Activated T-cell treated with anti-CD3 and anti-CD28 coated beads, Interleukin-2, amount 50 U/mL, for 4 hours (primary cell): Measurements from ENCODE around the gene STEAP2. TPM values are rescaled to one million over a fixed set of nuclear protein-coding genes. Genes with fewer than 3 reads are reported as not detected.

Experiments
- ATAC-seq, 2 donors: fragments of 200-7000 bp; cut with Tn5 transposase; one replicate each; pipeline ENCODE4 v1.10.0; 2021
- DNase-seq: peaks from one replicate; pipeline ENCODE4 v3.0.0-alpha.2; 2020
- H3K27me3 Mint-ChIP-seq: one replicate; pipeline ENCODE4 v1.8.0; 2021; ENCODE audit warnings: low read depth, mixed read lengths
- H3K36me3 Mint-ChIP-seq: one replicate; pipeline ENCODE4 v1.8.0; 2022; ENCODE audit warnings: mixed read lengths; ENCODE audit not compliant: insufficient read depth
- H3K4me1 Mint-ChIP-seq: one replicate; pipeline ENCODE4 v1.8.0; 2021; ENCODE audit warnings: low read depth, mixed read lengths
- H3K4me3 Mint-ChIP-seq: one replicate; pipeline ENCODE4 v1.8.0; 2021; ENCODE audit warnings: mild to moderate bottlenecking, moderate library complexity, mixed read lengths
- H3K9me3 Mint-ChIP-seq: one replicate; pipeline ENCODE4 v1.8.0; 2021; ENCODE audit warnings: mixed read lengths
- total RNA-seq, 3 donors: library from RNA; stranded (reverse); gene quantifications; one replicate each; pipeline ENCODE4 v1.2.1, GENCODE V29; 2021

The STEAP2 gene
- total RNA-seq, 3 donors from 2014 or later, result 0.08 to 0.14 TPM; not detected in 1

GRCh38 chr7:90212149-90212495 is 582 bp downstream of the STEAP2 start:
- H3K9me3 Mint-ChIP-seq, result no peaks in the 10 kb centered on the region
- H3K36me3 Mint-ChIP-seq, result no peaks in the 10 kb centered on the region
- DNase-seq (no peak), ATAC-seq (no peak)
- H3K4me3 Mint-ChIP-seq, result no peak overlapping the region
- peaks cover 2% of the 10 kb centered on the region for H3K4me1 Mint-ChIP-seq
- peaks cover 15% of the 10 kb centered on the region for H3K27me3 Mint-ChIP-seq

- Mint-ChIP-seq H3K4me3 (no peak overlapping the region), H3K9me3 (no peaks in the 10 kb centered on the region), H3K27me3 (peaks cover 18% of the 10 kb centered on the region), H3K4me1 (peaks cover 2% of the 10 kb centered on the region), H3K36me3 (no peaks in the 10 kb centered on the region)
- DNase-seq, result no peak
- ATAC-seq, result no peak
Measured at GRCh38 chr7:90213521-90213920, 2.0 kb downstream of the STEAP2 start.

GRCh38 chr7:90216080-90216674 is 4.6 kb downstream of the STEAP2 start:
- Mint-ChIP-seq H3K4me1 (no peaks in the 10 kb centered on the region), H3K36me3 (no peaks in the 10 kb centered on the region), H3K4me3 (no peak overlapping the region), H3K9me3 (no peaks in the 10 kb centered on the region), H3K27me3 (peaks cover 21% of the 10 kb centered on the region)
- no peak for DNase-seq
- ATAC-seq, result no peak

- H3K27me3 Mint-ChIP-seq, result peaks cover 23% of the 10 kb centered on the region
- DNase-seq, result no peak
- no peak overlapping the region for H3K4me3 Mint-ChIP-seq
- no peaks in the 10 kb centered on the region for H3K4me1 Mint-ChIP-seq
- ATAC-seq, result no peak
- H3K36me3 Mint-ChIP-seq, result no peaks in the 10 kb centered on the region
- no peaks in the 10 kb centered on the region for H3K9me3 Mint-ChIP-seq
Measured at GRCh38 chr7:90216771-90217170, 5.2 kb downstream of the STEAP2 start.

- Mint-ChIP-seq H3K4me1 (no peaks in the 10 kb centered on the region), H3K9me3 (no peaks in the 10 kb centered on the region), H3K27me3 (peaks cover 30% of the 10 kb centered on the region), H3K4me3 (no peak overlapping the region), H3K36me3 (no peaks in the 10 kb centered on the region)
- DNase-seq, result no peak
- ATAC-seq, result no peak
Measured at GRCh38 chr7:90222390-90222789, 10.8 kb downstream of the STEAP2 start.

GRCh38 chr7:90222811-90223725 is 11.5 kb downstream of the STEAP2 start:
- peaks cover 28% of the 10 kb centered on the region for H3K27me3 Mint-ChIP-seq
- H3K36me3 Mint-ChIP-seq, result no peaks in the 10 kb centered on the region
- DNase-seq, result no peak
- no peaks in the 10 kb centered on the region for H3K9me3 Mint-ChIP-seq
- no peaks in the 10 kb centered on the region for H3K4me1 Mint-ChIP-seq
- ATAC-seq, result no peak
- no peak overlapping the region for H3K4me3 Mint-ChIP-seq

GRCh38 chr7:90224195-90224594 is 12.7 kb downstream of the STEAP2 start:
- ATAC-seq (no peak), DNase-seq (no peak)
- Mint-ChIP-seq H3K27me3 (peaks cover 32% of the 10 kb centered on the region), H3K36me3 (no peaks in the 10 kb centered on the region), H3K9me3 (no peaks in the 10 kb centered on the region), H3K4me3 (no peak overlapping the region), H3K4me1 (no peaks in the 10 kb centered on the region)

GRCh38 chr7:90225181-90225580 is 13.6 kb downstream of the STEAP2 start:
- Mint-ChIP-seq H3K4me3 (no peak overlapping the region), H3K36me3 (no peaks in the 10 kb centered on the region), H3K9me3 (no peaks in the 10 kb centered on the region), H3K27me3 (peaks cover 29% of the 10 kb centered on the region), H3K4me1 (no peaks in the 10 kb centered on the region)
- DNase-seq (no peak), ATAC-seq (no peak)

GRCh38 chr7:90225601-90226000 is 14.1 kb downstream of the STEAP2 start:
- H3K9me3 Mint-ChIP-seq, result no peaks in the 10 kb centered on the region
- no peaks in the 10 kb centered on the region for H3K4me1 Mint-ChIP-seq
- no peaks in the 10 kb centered on the region for H3K36me3 Mint-ChIP-seq
- ATAC-seq (no peak), DNase-seq (no peak)
- peaks cover 25% of the 10 kb centered on the region for H3K27me3 Mint-ChIP-seq
- H3K4me3 Mint-ChIP-seq, result no peak overlapping the region

GRCh38 chr7:90227259-90227658 is 15.7 kb downstream of the STEAP2 start:
- no peaks in the 10 kb centered on the region for H3K9me3 Mint-ChIP-seq
- H3K4me3 Mint-ChIP-seq, result no peak overlapping the region
- ATAC-seq, result no peak
- DNase-seq, result no peak
- H3K27me3 Mint-ChIP-seq, result peaks cover 18% of the 10 kb centered on the region
- H3K4me1 Mint-ChIP-seq, result no peaks in the 10 kb centered on the region
- H3K36me3 Mint-ChIP-seq, result no peaks in the 10 kb centered on the region

- no peaks in the 10 kb centered on the region for H3K4me1 Mint-ChIP-seq
Measured at GRCh38 chr7:90229682-90230081, 18.1 kb downstream of the STEAP2 start.

GRCh38 chr7:90230834-90231233 is 19.3 kb downstream of the STEAP2 start:
- no peak for ATAC-seq
- Mint-ChIP-seq H3K4me3 (no peak overlapping the region), H3K4me1 (no peaks in the 10 kb centered on the region), H3K9me3 (no peaks in the 10 kb centered on the region), H3K36me3 (no peaks in the 10 kb centered on the region), H3K27me3 (peaks cover 12% of the 10 kb centered on the region)
- DNase-seq, result no peak

More at GRCh38 chr7:90229682-90230081, 18.1 kb downstream of the STEAP2 start:
- Mint-ChIP-seq H3K36me3 (no peaks in the 10 kb centered on the region), H3K4me3 (no peak overlapping the region), H3K9me3 (no peaks in the 10 kb centered on the region), H3K27me3 (peaks cover 16% of the 10 kb centered on the region)
- ATAC-seq (no peak), DNase-seq (no peak)

- H3K36me3 Mint-ChIP-seq, result no peaks in the 10 kb centered on the region
- peaks cover 12% of the 10 kb centered on the region for H3K27me3 Mint-ChIP-seq
- H3K4me1 Mint-ChIP-seq, result no peaks in the 10 kb centered on the region
- no peaks in the 10 kb centered on the region for H3K9me3 Mint-ChIP-seq
- H3K4me3 Mint-ChIP-seq, result no peak overlapping the region
- ATAC-seq (no peak), DNase-seq (no peak)
Measured at GRCh38 chr7:90231304-90231703, 19.8 kb downstream of the STEAP2 start.

- ATAC-seq (no peak), DNase-seq (no peak)
- no peaks in the 10 kb centered on the region for H3K9me3 Mint-ChIP-seq
- H3K4me1 Mint-ChIP-seq, result no peaks in the 10 kb centered on the region
- H3K27me3 Mint-ChIP-seq, result peaks cover 10% of the 10 kb centered on the region
- no peak overlapping the region for H3K4me3 Mint-ChIP-seq
- H3K36me3 Mint-ChIP-seq, result no peaks in the 10 kb centered on the region
Measured at GRCh38 chr7:90232430-90232829, 20.9 kb downstream of the STEAP2 start.

GRCh38 chr7:90233569-90233968 is 22.0 kb downstream of the STEAP2 start:
- Mint-ChIP-seq H3K36me3 (no peaks in the 10 kb centered on the region), H3K4me3 (no peak overlapping the region), H3K9me3 (no peaks in the 10 kb centered on the region), H3K27me3 (peaks cover 7% of the 10 kb centered on the region), H3K4me1 (no peaks in the 10 kb centered on the region)
- DNase-seq (no peak), ATAC-seq (no peak)
